GM19238 (cell line): ENCODE data around the gene STOM.
A peak's percentile ranks its signal among the peaks of the same experiment; 100 is the strongest.

Source experiments
- DNase-seq: peaks from one replicate; pipeline ENCODE4 v3.0.0; 2011; ENCODE audit warnings: low spot score; ENCODE audit not compliant: insufficient read length

Gene STOM

GRCh38 chr9:121371495-121372061, 1.5 kb upstream of the STOM start:
- DNase-seq = no peak

- DNase-seq = no peak
These were observed 1.3 kb downstream of the STOM start for GRCh38 chr9:121368745-121369144.

GRCh38 chr9:121368138-121368522, 1.9 kb downstream of the STOM start:
- DNase-seq = no peak

GRCh38 chr9:121367306-121368137, 2.5 kb downstream of the STOM start:
- DNase-seq = no peak

- no peak for DNase-seq
These were observed 3.3 kb downstream of the STOM start for GRCh38 chr9:121366611-121367192.

GRCh38 chr9:121365564-121365963, 4.5 kb downstream of the STOM start:
- DNase-seq = no peak

GRCh38 chr9:121364886-121365285, 5.2 kb downstream of the STOM start:
- no peak for DNase-seq

- no peak for DNase-seq
These were observed 6.0 kb downstream of the STOM start for GRCh38 chr9:121364077-121364476.

GRCh38 chr9:121363622-121363961, 6.5 kb downstream of the STOM start:
- no peak for DNase-seq

GRCh38 chr9:121362813-121363621, 7.0 kb downstream of the STOM start:
- no peak for DNase-seq

- DNase-seq = no peak
These were observed 9.3 kb downstream of the STOM start for GRCh38 chr9:121360601-121361374.

- DNase-seq = no peak
These were observed 10.4 kb downstream of the STOM start for GRCh38 chr9:121359351-121360294.

- no peak for DNase-seq
These were observed 11.3 kb downstream of the STOM start for GRCh38 chr9:121358751-121359150.

GRCh38 chr9:121357011-121357410, 13.0 kb downstream of the STOM start:
- DNase-seq = no peak

GRCh38 chr9:121354762-121355161, 15.3 kb downstream of the STOM start:
- DNase-seq = no peak

GRCh38 chr9:121354141-121354540, 15.9 kb downstream of the STOM start:
- DNase-seq = no peak

GRCh38 chr9:121353241-121354061, 16.6 kb downstream of the STOM start:
- DNase-seq = peak; percentile 29

- DNase-seq = no peak
These were observed 19.0 kb downstream of the STOM start for GRCh38 chr9:121350993-121351561.

GRCh38 chr9:121350036-121350435, 20.0 kb downstream of the STOM start:
- DNase-seq = no peak
